ENCODE measurements around the gene DEAF1. TPM values are rescaled to one million over a fixed set of nuclear protein-coding genes. Genes with fewer than 3 reads are reported as not detected.

Gene DEAF1
- total RNA-seq, 2 donors from 2014 or later, result 44.1 to 51.9 TPM

DNA sequence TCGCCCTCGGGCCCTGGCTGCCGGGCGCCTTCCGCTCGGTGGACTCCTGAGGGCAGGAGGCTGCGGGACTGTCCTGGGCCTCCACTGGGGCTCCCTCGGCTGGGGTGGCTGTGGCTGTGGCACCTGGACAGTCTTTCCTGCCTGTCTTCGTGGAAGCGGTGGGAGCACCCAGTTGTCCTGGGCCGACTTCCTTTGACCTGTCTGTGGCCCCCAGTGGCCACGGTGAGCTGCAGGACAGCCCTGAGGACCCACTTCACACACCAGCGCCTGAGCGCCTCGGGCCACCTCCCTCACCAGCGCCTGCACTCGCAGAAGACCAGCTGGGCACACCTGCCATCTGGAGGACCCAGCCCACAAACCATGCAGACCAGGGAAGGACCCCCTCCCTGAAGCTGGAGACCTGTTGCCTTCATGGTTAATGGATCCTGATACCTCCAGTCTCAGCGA, 9.2 kb upstream of the DEAF1 start:
- Mint-ChIP-seq H3K4me1 (no peaks in the 10 kb centered on the region), H3K27ac (no peak overlapping the region), H3K36me3 (ENCODE audit: low read depth) (peaks cover 17% of the 10 kb centered on the region), H3K27me3 (ENCODE audit: insufficient read depth) (no peaks in the 10 kb centered on the region), H3K4me3 (no peak overlapping the region), H3K9me3 (no peaks in the 10 kb centered on the region)
- TF ChIP-seq, protein P1, sequence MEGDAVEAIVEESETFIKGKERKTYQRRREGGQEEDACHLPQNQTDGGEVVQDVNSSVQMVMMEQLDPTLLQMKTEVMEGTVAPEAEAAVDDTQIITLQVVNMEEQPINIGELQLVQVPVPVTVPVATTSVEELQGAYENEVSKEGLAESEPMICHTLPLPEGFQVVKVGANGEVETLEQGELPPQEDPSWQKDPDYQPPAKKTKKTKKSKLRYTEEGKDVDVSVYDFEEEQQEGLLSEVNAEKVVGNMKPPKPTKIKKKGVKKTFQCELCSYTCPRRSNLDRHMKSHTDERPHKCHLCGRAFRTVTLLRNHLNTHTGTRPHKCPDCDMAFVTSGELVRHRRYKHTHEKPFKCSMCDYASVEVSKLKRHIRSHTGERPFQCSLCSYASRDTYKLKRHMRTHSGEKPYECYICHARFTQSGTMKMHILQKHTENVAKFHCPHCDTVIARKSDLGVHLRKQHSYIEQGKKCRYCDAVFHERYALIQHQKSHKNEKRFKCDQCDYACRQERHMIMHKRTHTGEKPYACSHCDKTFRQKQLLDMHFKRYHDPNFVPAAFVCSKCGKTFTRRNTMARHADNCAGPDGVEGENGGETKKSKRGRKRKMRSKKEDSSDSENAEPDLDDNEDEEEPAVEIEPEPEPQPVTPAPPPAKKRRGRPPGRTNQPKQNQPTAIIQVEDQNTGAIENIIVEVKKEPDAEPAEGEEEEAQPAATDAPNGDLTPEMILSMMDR (conservative IDR thresholded peaks at IDR 0.05), result no peak
- Histone ChIP-seq H3K27me3 (ENCODE audit: control insufficient read depth, insufficient read depth, low read length, poor library complexity, severe bottlenecking) (no peaks in the 10 kb centered on the region), H3K9me3 (ENCODE audit: control insufficient read depth, low read length) (no peaks in the 10 kb centered on the region), H3K9ac (ENCODE audit: extremely low read depth, low read length, poor library complexity, severe bottlenecking) (no peak overlapping the region), H3K4me1 (ENCODE audit: control insufficient read depth, insufficient read depth, low read length) (peaks cover 5% of the 10 kb centered on the region), H3K36me3 (ENCODE audit: control insufficient read depth, insufficient read depth, low read length) (no peaks in the 10 kb centered on the region), H3K4me3 (ENCODE audit: low read length) (no peak overlapping the region), H3K27ac (ENCODE audit: low read depth, low read length) (no peak overlapping the region)
- WGBS, 2 experiments (ENCODE audit: insufficient coverage in 1 of 2, insufficient read length in 1 of 2), result 96 to 97% methylated on average over 16 to 18 of the region's 18 CpGs
- DNase-seq, result no peak

GRCh38 chr11:703506-703905, 8.5 kb upstream of the DEAF1 start:
- H3K36me3 ChIP-seq (ENCODE audit: control insufficient read depth, insufficient read depth, low read length), result no peaks in the 10 kb centered on the region
- TF ChIP-seq, protein P1 (conservative IDR thresholded peaks at IDR 0.05), result no peak
- 93 to 94% methylated on average over 6 to 9 of the region's 9 CpGs for WGBS, 2 experiments (ENCODE audit: insufficient coverage in 1 of 2, insufficient read length in 1 of 2)

GRCh38 chr11:702462-703461, 7.7 kb upstream of the DEAF1 start:
- H3K4me1 Mint-ChIP-seq, result peaks cover 3% of the 10 kb centered on the region
- no peak overlapping the region for H3K27ac Mint-ChIP-seq
- H3K4me3 ChIP-seq (ENCODE audit: low read length), result no peak overlapping the region
- WGBS, 2 experiments (ENCODE audit: insufficient coverage in 1 of 2, insufficient read length in 1 of 2), result 92 to 96% methylated on average over 13 to 26 of the region's 26 CpGs
- H3K27me3 ChIP-seq (ENCODE audit: control insufficient read depth, insufficient read depth, low read length, poor library complexity, severe bottlenecking), result no peaks in the 10 kb centered on the region
- DNase-seq, result no peak
- no peak overlapping the region for H3K27ac ChIP-seq (ENCODE audit: low read depth, low read length)
- H3K9me3 Mint-ChIP-seq, result no peaks in the 10 kb centered on the region
- H3K4me1 ChIP-seq (ENCODE audit: control insufficient read depth, insufficient read depth, low read length), result peaks cover 5% of the 10 kb centered on the region
- H3K4me3 Mint-ChIP-seq, result no peak overlapping the region
- TF ChIP-seq, protein P1 (conservative IDR thresholded peaks at IDR 0.05), result no peak
- H3K27me3 Mint-ChIP-seq (ENCODE audit: insufficient read depth), result no peaks in the 10 kb centered on the region
- H3K9ac ChIP-seq (ENCODE audit: extremely low read depth, low read length, poor library complexity, severe bottlenecking), result no peak overlapping the region
- no peaks in the 10 kb centered on the region for H3K36me3 ChIP-seq (ENCODE audit: control insufficient read depth, insufficient read depth, low read length)
- peaks cover 17% of the 10 kb centered on the region for H3K36me3 Mint-ChIP-seq (ENCODE audit: low read depth)
- H3K9me3 ChIP-seq (ENCODE audit: control insufficient read depth, low read length), result no peaks in the 10 kb centered on the region

More at GRCh38 chr11:703506-703905, 8.5 kb upstream of the DEAF1 start:
- Mint-ChIP-seq H3K9me3 (no peaks in the 10 kb centered on the region), H3K36me3 (ENCODE audit: low read depth) (peaks cover 17% of the 10 kb centered on the region), H3K27me3 (ENCODE audit: insufficient read depth) (no peaks in the 10 kb centered on the region), H3K4me1 (no peaks in the 10 kb centered on the region), H3K4me3 (no peak overlapping the region), H3K27ac (no peak overlapping the region)
- Histone ChIP-seq H3K4me1 (ENCODE audit: control insufficient read depth, insufficient read depth, low read length) (peaks cover 5% of the 10 kb centered on the region), H3K27ac (ENCODE audit: low read depth, low read length) (no peak overlapping the region), H3K9me3 (ENCODE audit: control insufficient read depth, low read length) (no peaks in the 10 kb centered on the region), H3K4me3 (ENCODE audit: low read length) (no peak overlapping the region), H3K9ac (ENCODE audit: extremely low read depth, low read length, poor library complexity, severe bottlenecking) (no peak overlapping the region), H3K27me3 (ENCODE audit: control insufficient read depth, insufficient read depth, low read length, poor library complexity, severe bottlenecking) (no peaks in the 10 kb centered on the region)
- DNase-seq, result no peak

Measured in endodermal cell (in vitro differentiated cells).